OCI-M2 (cell line): ENCODE data around the gene ZNF165.
"Not testable (repeated sequence)": the region's sequence is repeated elsewhere in the genome, so short reads cannot be mapped to it uniquely, and the experiment has no call there.

ENCODE experiments used
- DNase-seq: peaks from one replicate; lab custom pipeline; 2025; ENCODE audit not compliant: unreplicated experiment; lab: John Stamatoyannopoulos, UW

Gene ZNF165

GRCh38 chr6:28121876-28122275 is 41.5 kb downstream of the ZNF165 start:
- DNase-seq, result no peak

- not testable (repeated sequence) for DNase-seq
These were observed 41.9 kb downstream of the ZNF165 start for GRCh38 chr6:28122283-28122682.

- DNase-seq, result no peak
These were observed 44.1 kb downstream of the ZNF165 start, which contains the start of gene ZSCAN16 for GRCh38 chr6:28124350-28124970. ZSCAN16 (plus strand) TSS chr6:28124609; CDS start chr6:28125444, 835 bp downstream.

- DNase-seq, result no peak
These were observed 44.6 kb downstream of the ZNF165 start for GRCh38 chr6:28124971-28125353.

- DNase-seq, result no peak
These were observed 45.0 kb downstream of the ZNF165 start for GRCh38 chr6:28125401-28125800.

GRCh38 chr6:28134015-28134414 is 53.6 kb downstream of the ZNF165 start:
- DNase-seq, result no peak

- DNase-seq, result no peak
These were observed 54.3 kb downstream of the ZNF165 start for GRCh38 chr6:28134716-28135115.

- no peak for DNase-seq
These were observed 55.0 kb downstream of the ZNF165 start for GRCh38 chr6:28135393-28135792.

- DNase-seq, result peak; percentile 67
These were observed 56.5 kb downstream of the ZNF165 start for GRCh38 chr6:28136585-28137504.

- no peak for DNase-seq
These were observed 57.2 kb downstream of the ZNF165 start for GRCh38 chr6:28137505-28137981.
